ENCODE data around the gene YPEL3.
"Not testable (repeated sequence)": the region's sequence is repeated elsewhere in the genome, so short reads cannot be mapped to it uniquely, and the experiment has no call there.

YPEL3 gene

GRCh38 chr16:30096105-30096861 lies at the start of gene YPEL3:
TSS of gene YPEL3 (minus strand) at chr16:30096213. CDS start at chr16:30095482, 731 bp downstream.
- DNase-seq (ENCODE audit: low spot score), result peak; percentile 90

- no peak for DNase-seq (ENCODE audit: low spot score)
Measured at GRCh38 chr16:30145657-30146056, 49.6 kb upstream of the YPEL3 start.

GRCh38 chr16:30144917-30145316 lies 48.9 kb upstream of the YPEL3 start:
- no peak for DNase-seq (ENCODE audit: low spot score)

GRCh38 chr16:30144017-30144416 lies 48.0 kb upstream of the YPEL3 start:
- DNase-seq (ENCODE audit: low spot score), result no peak

GRCh38 chr16:30143347-30143702 lies 47.3 kb upstream of the YPEL3 start:
- no peak for DNase-seq (ENCODE audit: low spot score)

DNA sequence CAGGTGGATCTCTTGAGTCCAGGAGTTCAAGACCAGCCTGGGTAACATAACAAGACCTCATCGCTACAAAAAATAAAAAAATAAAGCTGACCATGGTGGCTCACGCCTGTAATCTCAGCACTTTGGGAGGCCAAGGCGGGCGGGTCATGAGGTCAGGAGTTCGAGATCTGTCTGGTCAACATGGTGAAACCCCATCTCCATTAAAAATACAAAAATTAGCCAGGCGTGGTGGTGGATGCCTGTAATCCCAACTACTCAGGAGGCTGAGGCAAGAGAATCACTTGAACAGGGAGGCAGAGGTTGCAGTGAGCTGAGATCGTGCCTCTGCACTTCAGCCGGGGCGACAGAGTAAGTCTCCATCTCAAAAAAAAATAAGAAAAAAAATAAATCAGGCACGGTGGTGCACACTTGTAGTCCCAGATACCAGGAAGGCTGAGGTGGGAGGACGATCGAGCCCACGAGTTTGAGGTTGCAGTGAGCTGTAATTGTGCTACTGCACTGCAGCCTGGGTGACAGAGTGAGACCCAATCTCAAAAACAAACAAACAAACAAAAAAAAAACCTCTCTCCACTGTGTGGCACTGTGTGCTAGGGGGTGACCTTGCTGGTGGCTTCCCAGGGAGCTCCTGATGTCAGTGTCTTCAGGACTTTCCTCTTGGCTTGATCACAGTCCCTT lies 46.8 kb upstream of the YPEL3 start:
- DNase-seq (ENCODE audit: low spot score), result peak; percentile 41

DNA sequence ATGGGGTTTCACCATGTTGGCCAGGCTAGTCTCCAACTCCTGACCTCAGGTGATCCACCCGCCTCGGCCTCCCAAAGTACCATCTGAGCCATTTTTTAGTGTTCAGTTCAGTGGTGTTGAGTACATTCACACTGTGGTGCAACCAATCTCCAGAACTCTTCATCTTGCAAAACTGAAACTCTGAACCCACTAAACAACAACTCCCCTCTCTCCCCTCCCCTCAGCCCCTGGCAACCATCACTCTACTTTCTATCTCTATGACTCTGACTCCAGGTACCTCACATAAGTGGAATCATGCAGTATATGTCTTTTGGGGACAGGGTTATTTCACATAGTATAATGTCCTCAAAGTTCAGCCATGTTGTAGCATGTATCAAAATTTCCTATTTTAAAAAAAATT lies 45.7 kb upstream of the YPEL3 start:
- DNase-seq (ENCODE audit: low spot score), result no peak

GRCh38 chr16:30139583-30140481 lies 43.8 kb upstream of the YPEL3 start:
- DNase-seq (ENCODE audit: low spot score), result no peak

GRCh38 chr16:30137897-30138296 lies 41.9 kb upstream of the YPEL3 start:
- DNase-seq (ENCODE audit: low spot score), result no peak

DNA sequence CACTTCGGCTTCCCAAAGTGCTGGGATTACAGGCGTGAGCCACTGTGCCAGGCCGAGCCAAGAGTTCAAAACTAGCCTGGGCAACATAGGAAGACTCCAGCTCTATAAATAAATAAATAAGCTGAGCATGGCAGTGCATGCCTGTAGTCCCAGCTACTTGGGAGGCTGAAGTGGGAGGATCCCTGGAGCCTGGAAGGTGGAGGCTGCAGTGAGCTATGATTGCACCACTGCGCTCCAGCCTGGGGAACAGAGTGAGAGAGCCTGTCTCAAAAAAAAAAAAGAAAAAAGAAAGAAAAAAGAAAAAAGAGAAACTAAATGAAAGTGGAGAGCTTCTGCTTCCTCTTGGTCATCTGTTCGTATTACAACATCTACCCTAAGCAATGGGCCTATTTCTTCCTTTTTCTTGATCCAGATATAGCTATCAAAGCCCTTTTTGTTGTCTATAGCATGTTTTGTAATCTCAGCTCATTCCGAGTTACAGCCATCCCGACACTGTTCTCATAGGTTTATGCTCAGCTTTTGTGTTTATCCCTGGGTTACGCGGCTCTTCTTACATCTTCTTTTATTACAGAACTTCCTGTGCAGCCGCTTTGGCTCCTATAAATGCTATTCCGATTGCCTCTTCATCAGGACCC lies 41.1 kb upstream of the YPEL3 start:
- no peak for DNase-seq (ENCODE audit: low spot score)

GRCh38 chr16:30132591-30132990 lies 36.6 kb upstream of the YPEL3 start:
- no peak for DNase-seq (ENCODE audit: low spot score)

GRCh38 chr16:30131869-30132475 lies 36.0 kb upstream of the YPEL3 start:
- DNase-seq (ENCODE audit: low spot score), result no peak

DNA sequence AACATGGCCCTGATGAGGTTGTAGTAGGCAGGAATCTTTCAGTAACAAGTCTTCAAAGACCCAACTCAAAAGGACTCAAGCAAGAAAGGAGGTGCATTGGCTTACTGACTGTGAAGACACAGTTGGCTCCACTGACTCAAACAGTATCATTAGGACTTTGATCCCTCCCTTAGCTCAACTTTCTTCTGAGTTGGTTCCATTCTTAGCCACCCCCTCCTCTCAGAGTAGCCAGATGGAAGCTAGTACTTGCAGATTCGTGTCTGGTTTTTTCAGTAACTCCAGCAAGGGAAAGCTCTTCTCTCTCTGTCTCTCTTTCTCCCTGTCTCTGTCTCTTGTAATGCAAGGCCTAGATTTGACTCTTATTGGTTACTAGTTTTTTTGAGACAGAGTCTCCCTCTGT lies 32.0 kb upstream of the YPEL3 start:
- no peak for DNase-seq (ENCODE audit: low spot score)

GRCh38 chr16:30125690-30126089 lies 29.7 kb upstream of the YPEL3 start:
- DNase-seq (ENCODE audit: low spot score), result not testable (repeated sequence)

DNA sequence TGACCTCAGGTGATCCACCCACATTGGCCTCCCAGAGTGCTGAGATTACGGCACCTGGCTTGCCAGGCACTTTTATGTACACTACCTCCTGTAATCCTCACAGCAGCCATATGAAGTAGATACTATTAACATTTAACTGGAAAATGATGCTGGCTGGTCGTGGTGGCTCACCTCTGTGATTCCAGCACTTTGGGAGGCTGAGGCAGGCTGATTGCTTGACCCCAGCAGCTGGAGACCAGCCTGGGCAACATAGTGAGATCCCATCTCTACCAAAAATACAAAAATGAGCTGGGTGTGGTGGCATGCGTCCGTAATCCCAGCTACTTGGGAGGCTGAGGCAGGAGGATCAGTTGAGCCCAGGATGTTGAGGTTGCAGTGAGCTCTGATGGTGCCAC lies 29.0 kb upstream of the YPEL3 start:
- no peak for DNase-seq (ENCODE audit: low spot score)

DNA sequence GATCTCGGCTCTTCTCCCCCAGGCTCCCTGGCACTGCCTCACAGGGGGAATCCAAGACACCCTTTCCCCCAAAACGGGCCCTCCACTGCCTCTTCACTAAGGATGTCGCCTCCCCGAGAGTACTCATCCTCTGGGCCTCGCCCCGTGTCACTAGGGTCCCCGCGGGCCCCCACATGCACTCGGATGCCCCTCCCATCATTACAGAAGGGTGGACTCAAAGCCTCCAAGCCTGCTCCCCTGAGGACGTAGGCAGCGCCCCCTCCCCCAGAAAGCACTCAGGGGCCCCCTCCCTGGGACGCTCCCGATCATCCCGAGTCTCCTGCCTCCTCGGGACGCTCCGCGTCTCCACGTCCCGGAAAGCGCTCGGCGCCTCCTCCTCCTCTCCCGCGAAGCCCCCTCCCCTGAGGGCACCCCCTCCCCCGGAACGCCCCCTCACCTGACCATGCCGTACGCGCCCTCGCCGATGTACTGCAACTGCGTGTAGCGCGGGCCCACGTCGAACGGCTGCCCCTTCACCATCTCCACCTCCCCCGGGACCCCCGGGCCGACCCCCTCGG lies 26.7 kb upstream of the YPEL3 start:
- peak; percentile 9 for DNase-seq (ENCODE audit: low spot score)

DNA sequence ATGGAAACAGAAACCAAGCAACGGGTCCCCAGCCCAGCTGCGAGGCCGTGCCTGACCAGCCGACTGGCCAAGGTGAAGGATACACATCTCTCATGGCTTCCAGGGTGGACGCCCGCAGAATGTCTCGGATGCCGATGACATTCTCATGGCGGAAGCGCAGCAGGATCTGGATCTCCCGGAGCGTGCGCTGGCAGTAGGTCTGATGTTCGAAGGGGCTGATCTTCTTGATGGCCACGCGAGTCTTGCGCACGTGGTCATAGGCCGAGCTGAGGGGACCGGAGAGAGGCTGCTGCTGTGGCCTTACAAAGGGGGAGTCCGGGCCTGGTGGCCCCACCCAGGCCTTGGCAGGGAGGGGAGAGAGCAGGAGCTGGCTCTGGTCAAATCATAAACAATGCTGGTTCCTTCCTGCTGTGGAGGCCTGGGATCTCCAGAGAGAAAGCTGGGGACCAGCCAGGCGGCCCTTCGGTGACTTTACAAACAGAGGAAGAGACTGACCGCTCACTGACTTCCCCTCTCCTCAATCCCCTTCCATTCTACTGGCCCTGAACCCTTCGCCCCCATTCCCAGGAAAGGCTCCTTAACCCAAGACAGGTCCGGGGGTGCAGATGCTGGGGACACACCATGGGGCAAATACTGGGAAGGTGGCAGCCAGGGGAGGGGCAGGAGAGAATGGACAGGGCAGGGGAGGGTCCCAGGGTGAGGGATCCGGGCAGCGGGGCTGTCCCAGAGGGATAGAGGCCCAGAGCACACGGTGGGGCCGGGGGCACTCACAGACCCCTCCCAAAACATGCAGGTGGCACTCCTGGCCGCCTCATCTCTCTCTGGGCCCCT lies 25.9 kb upstream of the YPEL3 start:
- no peak for DNase-seq (ENCODE audit: low spot score)

DNA sequence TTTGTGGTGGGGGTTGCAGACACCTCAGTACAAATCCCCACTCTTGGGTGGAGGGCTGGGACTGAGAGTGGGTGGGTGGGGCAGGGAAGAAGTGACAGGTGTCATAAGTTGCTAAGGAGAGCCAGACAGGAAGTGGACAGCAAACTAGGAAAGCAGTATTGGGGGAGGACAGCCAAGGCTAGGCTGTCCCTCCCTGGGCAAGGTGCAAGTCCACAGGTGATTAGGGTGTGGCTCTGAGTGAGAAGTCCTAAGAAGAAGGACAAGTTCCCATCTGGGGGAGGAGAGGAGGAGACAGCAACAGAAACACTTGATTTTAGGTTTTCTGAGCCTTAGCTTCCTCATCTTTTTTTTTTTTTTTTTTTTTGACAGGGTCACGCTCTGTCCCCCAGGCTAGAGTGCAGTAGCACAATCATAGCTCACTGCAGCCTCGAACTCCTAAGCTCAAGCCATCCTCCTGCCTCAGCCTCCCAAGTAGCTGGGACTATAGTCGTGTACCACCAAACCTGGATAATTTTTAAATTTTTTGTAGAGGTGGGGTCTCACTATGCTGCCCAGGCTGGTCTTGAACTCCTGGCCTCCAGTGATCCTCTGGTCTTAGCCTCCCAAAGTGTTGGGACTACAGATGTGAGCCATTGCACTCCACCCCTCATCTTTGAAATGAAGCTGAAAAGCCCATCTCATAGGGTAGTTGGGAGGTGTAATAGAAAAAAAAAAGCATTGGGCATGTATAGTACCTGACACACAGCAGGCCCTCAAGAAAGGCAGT lies 24.5 kb upstream of the YPEL3 start:
- no peak for DNase-seq (ENCODE audit: low spot score)

- no peak for DNase-seq (ENCODE audit: low spot score)
Measured at GRCh38 chr16:30119428-30119827, 23.4 kb upstream of the YPEL3 start.

DNA sequence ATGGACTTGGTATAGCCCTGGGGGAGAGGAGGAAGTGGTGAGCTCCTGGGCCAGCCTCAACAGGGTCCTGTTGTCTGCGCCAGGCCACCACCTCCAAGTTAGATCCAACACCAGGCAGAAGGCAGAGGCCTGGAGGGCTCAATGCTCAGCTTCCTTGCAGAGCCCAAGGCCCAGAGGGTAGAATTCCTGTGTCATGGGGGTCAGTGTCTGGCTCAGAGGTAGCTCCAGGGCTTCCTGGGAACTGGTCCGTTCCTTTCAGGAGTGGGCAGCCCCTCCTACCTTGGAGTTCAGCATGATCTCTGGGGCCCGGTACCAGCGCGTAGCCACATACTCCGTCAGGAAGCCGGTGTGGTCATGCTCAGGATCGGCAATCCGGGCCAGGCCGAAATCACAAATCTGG lies 21.8 kb upstream of the YPEL3 start:
- no peak for DNase-seq (ENCODE audit: low spot score)
